Liver (tissue), 9 donors: ENCODE data around the gene TBL1XR1. TPM values are rescaled to one million over a fixed set of nuclear protein-coding genes. Genes with fewer than 3 reads are reported as not detected.

Experiments
- DNase-seq: peaks from one replicate; pipeline ENCODE4 v3.0.0-alpha.2; 2017; ENCODE audit warnings: low spot score
- H3K27ac ChIP-seq, 2 donors: one replicate each; pipeline ENCODE4 v1.7.0; 2013; ENCODE audit warnings: inconsistent platforms in 2 of 2, low read length in 2 of 2, control low read depth in 1 of 2, low read depth in 1 of 2, mild to moderate bottlenecking in 1 of 2
- H3K27me3 ChIP-seq, 4 donors: one replicate each; pipeline versions ENCODE4 v1.6.1 to v1.7.0; 2013; ENCODE audit warnings: low read length in 3 of 4, inconsistent platforms in 1 of 4, mild to moderate bottlenecking in 1 of 4, moderate library complexity in 1 of 4; ENCODE audit not compliant: control insufficient read depth in 4 of 4, insufficient read depth in 4 of 4
- H3K36me3 ChIP-seq, 4 donors: one replicate each; pipeline versions ENCODE4 v1.6.1 to v1.7.0; 2013; ENCODE audit warnings: low read length in 3 of 4, mild to moderate bottlenecking in 3 of 4, low read depth in 1 of 4, moderate library complexity in 1 of 4; ENCODE audit not compliant: control insufficient read depth in 4 of 4, insufficient read depth in 3 of 4
- H3K4me1 ChIP-seq, 4 donors: one replicate each; pipeline versions ENCODE4 v1.6.1 to v1.7.0; 2013; ENCODE audit warnings: low read length in 3 of 4, mild to moderate bottlenecking in 3 of 4, moderate library complexity in 1 of 4; ENCODE audit not compliant: control insufficient read depth in 4 of 4, insufficient read depth in 4 of 4
- H3K4me3 ChIP-seq, 3 donors: one replicate each; pipeline versions ENCODE4 v1.6.1 to v1.7.0; 2013; ENCODE audit warnings: low read length in 3 of 3, control low read depth in 1 of 3, low read depth in 1 of 3, mild to moderate bottlenecking in 1 of 3
- H3K9ac ChIP-seq, 2 donors: one replicate each; pipeline ENCODE4 v1.7.0; 2013; ENCODE audit warnings: low read length in 2 of 2, mild to moderate bottlenecking in 2 of 2, moderate library complexity in 2 of 2, control low read depth in 1 of 2, low read depth in 1 of 2
- H3K9me3 ChIP-seq, 4 donors: one replicate each; pipeline versions ENCODE4 v1.6.1 to v1.7.0; 2013; ENCODE audit warnings: low read length in 3 of 4; ENCODE audit not compliant: control insufficient read depth in 4 of 4
- CTCF ChIP-seq: fragments of 150-350 bp; IDR thresholded peaks from 2 replicates; pipeline ENCODE4 v1.5.1; 2017; ENCODE audit warnings: improper control_type of control experiment, low read depth, low read length; ENCODE audit not compliant: missing input control
- EGR1 ChIP-seq, 2 donors: IDR thresholded peaks; 2 replicates each; pipeline ENCODE4 v1.6.1; 2016 to 2018; ENCODE audit warnings: antibody characterized with exemption in 2 of 2, low read depth in 2 of 2
- FOXA1 ChIP-seq: IDR thresholded peaks from 2 replicates; pipeline ENCODE4 v1.6.1; 2016; ENCODE audit warnings: antibody characterized with exemption
- FOXA2 ChIP-seq: IDR thresholded peaks from 2 replicates; pipeline ENCODE4 v1.6.1; 2016; ENCODE audit warnings: antibody characterized with exemption
- GABPA ChIP-seq, 2 donors: IDR thresholded peaks in 1 of 2; conservative IDR thresholded peaks in 1 of 2; 2 replicates each; pipeline ENCODE4 v1.6.1; 2016; ENCODE audit warnings: antibody characterized with exemption in 2 of 2, mild to moderate bottlenecking in 1 of 2, moderate library complexity in 1 of 2
- HNF4A ChIP-seq, 2 donors: conservative IDR thresholded peaks; 2 replicates each; pipeline ENCODE4 v1.6.1; 2016; ENCODE audit warnings: antibody characterized with exemption in 2 of 2, mild to moderate bottlenecking in 2 of 2
- HNF4G ChIP-seq: IDR thresholded peaks from 2 replicates; pipeline ENCODE4 v1.6.1; 2016; ENCODE audit warnings: antibody characterized with exemption
- JUND ChIP-seq, 2 donors: IDR thresholded peaks; 2 replicates each; pipeline ENCODE4 v1.6.1; 2016; ENCODE audit warnings: antibody characterized with exemption in 2 of 2
- RAD21 ChIP-seq, 2 donors: IDR thresholded peaks; 2 replicates each; pipeline ENCODE4 v1.6.1; 2016; ENCODE audit warnings: antibody characterized with exemption in 2 of 2, mild to moderate bottlenecking in 2 of 2
- RXRA ChIP-seq, 2 donors: IDR thresholded peaks; 2 replicates each; pipeline ENCODE4 v1.6.1; 2017 to 2018; ENCODE audit warnings: antibody characterized with exemption in 2 of 2, mild to moderate bottlenecking in 1 of 2
- SP1 ChIP-seq: IDR thresholded peaks from 2 replicates; pipeline ENCODE4 v1.6.1; 2018; ENCODE audit warnings: antibody characterized with exemption, mild to moderate bottlenecking
- TAF1 ChIP-seq: conservative IDR thresholded peaks from 2 replicates; pipeline ENCODE4 v1.6.1; 2016; ENCODE audit warnings: antibody characterized with exemption, mild to moderate bottlenecking
- YY1 ChIP-seq: IDR thresholded peaks from 2 replicates; pipeline ENCODE4 v1.6.1; 2016; ENCODE audit warnings: antibody characterized with exemption, mild to moderate bottlenecking
- ZBTB33 ChIP-seq: IDR thresholded peaks from 2 replicates; pipeline ENCODE4 v1.6.1; 2016; ENCODE audit warnings: antibody characterized with exemption
- WGBS: extraction: QIAGEN DNeasy Blood & Tissue Kit; methylation state at CpG from one replicate; pipeline ENCODE4 v1.1.7; 2013; 5-methylcytosine and 5-hydroxymethylcytosine counted together
- polyA plus RNA-seq, 2 donors: library from polyadenylated mRNA; stranded (reverse) in 1 of 2; unstranded in 1 of 2; fragments of 200-250 nt in 1 of 2; fragments of >200 nt in 1 of 2; fragmentation: Nextera tagmentation in 1 of 2; extraction: Ambion mirVana in 1 of 2; gene quantifications; one replicate each; pipeline versions ENCODE4 v1.2.1 to v1.2.3, GENCODE V29; 2013 to 2015
- total RNA-seq, 2 donors: library from RNA; depleted of rRNA; stranded (reverse); fragments of >200 nt; gene quantifications; one replicate each; pipeline ENCODE4 v1.2.3, GENCODE V29; 2014
- donor health status: healthy.
- donor health status: healthy.
- donor health status: healthy.
- donor health status: healthy.
- donor health status: healthy.

Gene TBL1XR1
- total and polyA plus RNA-seq, 4 donors = 10.3 to 65.9 (median 33.2) TPM

DNA sequence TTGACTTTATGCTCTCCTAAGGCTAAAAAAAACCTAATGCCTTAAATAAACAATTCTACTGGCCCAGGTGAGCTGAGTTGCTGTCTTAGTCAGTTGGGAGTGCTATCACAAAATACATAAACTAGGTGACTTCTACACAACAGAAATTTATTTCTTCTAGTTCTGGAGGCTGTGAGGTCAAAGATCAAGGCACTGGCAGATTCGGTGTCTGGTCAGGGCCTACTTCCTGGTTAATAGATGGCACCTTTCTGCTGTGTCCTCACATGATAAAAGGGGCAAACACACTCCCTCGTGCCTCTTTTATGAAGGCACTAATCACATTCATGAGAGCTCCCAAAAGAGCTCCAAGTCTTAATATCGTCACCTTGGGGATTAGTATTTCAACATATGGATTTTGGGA is 11.5 kb upstream of the TBL1XR1 start:
- Histone ChIP-seq H3K9ac (no peak overlapping the region), H3K9me3 (no peaks in the 10 kb centered on the region), H3K4me1 (peaks cover 4 to 19% (median 6%) of the 10 kb centered on the region in 4 donors), H3K36me3 (no peaks in the 10 kb centered on the region), H3K4me3 (no peak overlapping the region), H3K27me3 (no peaks in the 10 kb centered on the region), H3K27ac (peak overlapping the region in 1 of 2 donors; percentile 25)
- no peak for DNase-seq
- TF ChIP-seq SP1 = no peak
- TF ChIP-seq RAD21 (IDR thresholded peaks at IDR 0.05) = peak in 1 of 2 donors; percentile 11
- no peak for TF ChIP-seq FOXA1
- TF ChIP-seq CTCF = no peak
- peak in 1 of 2 donors; percentile 20 for TF ChIP-seq HNF4A (conservative IDR thresholded peaks at IDR 0.05)
- TF ChIP-seq FOXA2 = no peak
- no peak for TF ChIP-seq GABPA (IDR thresholded peaks at IDR 0.05 in 1 of 2, conservative IDR thresholded peaks at IDR 0.05 in 1 of 2)
- TF ChIP-seq HNF4G = no peak
- peak in 1 of 2 donors; percentile 29 for TF ChIP-seq RXRA (IDR thresholded peaks at IDR 0.05)
- 52% methylated on average over 3 of the region's 3 CpGs for WGBS

GRCh38 chr3:177208223-177208622 is 10.9 kb upstream of the TBL1XR1 start:
- 97% methylated on average over 6 of the region's 6 CpGs for WGBS
- DNase-seq = no peak
- H3K4me1 ChIP-seq = peaks cover 4 to 19% (median 6%) of the 10 kb centered on the region in 4 donors
- no peak overlapping the region for H3K9ac ChIP-seq
- TF ChIP-seq CTCF (no peak), YY1 (no peak), RXRA (IDR thresholded peaks at IDR 0.05) (no peak), FOXA2 (no peak), GABPA (IDR thresholded peaks at IDR 0.05 in 1 of 2, conservative IDR thresholded peaks at IDR 0.05 in 1 of 2) (no peak), SP1 (no peak)
- no peaks in the 10 kb centered on the region for H3K9me3 ChIP-seq
- H3K27me3 ChIP-seq = no peaks in the 10 kb centered on the region
- no peak overlapping the region for H3K4me3 ChIP-seq
- H3K27ac ChIP-seq = no peak overlapping the region
- no peaks in the 10 kb centered on the region for H3K36me3 ChIP-seq

GRCh38 chr3:177206936-177207335 is 9.7 kb upstream of the TBL1XR1 start:
- WGBS = 97% methylated on average over 4 of the region's 4 CpGs
- H3K4me1 ChIP-seq = peaks cover 0 to 14% (median 3%) of the 10 kb centered on the region in 4 donors
- H3K27me3 ChIP-seq = no peaks in the 10 kb centered on the region
- DNase-seq = no peak
- no peak overlapping the region for H3K9ac ChIP-seq
- TF ChIP-seq TAF1 (no peak), JUND (IDR thresholded peaks at IDR 0.05) (no peak), YY1 (no peak), FOXA1 (no peak), ZBTB33 (no peak), CTCF (no peak), HNF4G (no peak), SP1 (no peak), RXRA (IDR thresholded peaks at IDR 0.05) (no peak), EGR1 (IDR thresholded peaks at IDR 0.05; ENCODE audit: low read depth in 2 of 2) (no peak)
- H3K9me3 ChIP-seq = no peaks in the 10 kb centered on the region
- no peaks in the 10 kb centered on the region for H3K36me3 ChIP-seq
- H3K27ac ChIP-seq = no peak overlapping the region
- H3K4me3 ChIP-seq = no peak overlapping the region
